Neural cell (in vitro differentiated cells): Measurements from ENCODE around the gene TMEM132C. TPM values are rescaled to one million over a fixed set of nuclear protein-coding genes. Genes with fewer than 3 reads are reported as not detected.

Experiments used
- H2AFZ ChIP-seq: fragments of 200-600, 300-800 bp; sonication (generic), shearing (Covaris generic); 2 replicates; pipeline ENCODE4 v1.6.0; 2014; ENCODE audit warnings: low read depth, mild to moderate bottlenecking, antibody characterized with exemption, low read length, moderate library complexity
- H3F3A ChIP-seq: fragments of 200-600 bp; shearing (Covaris generic); 2 replicates; pipeline ENCODE4 v1.6.1; 2016; ENCODE audit warnings: mild to moderate bottlenecking, moderate library complexity, mixed read lengths, antibody characterized with exemption, low read length; ENCODE audit not compliant: insufficient read depth, poor library complexity, severe bottlenecking
- H3K27ac ChIP-seq: fragments of 200-600, 300-800 bp; sonication (generic), shearing (Covaris generic); 2 replicates; pipeline ENCODE4 v1.5.1; 2014; ENCODE audit warnings: mild to moderate bottlenecking, low read length, moderate library complexity
- H3K27me3 ChIP-seq: fragments of 300-800, 200-600 bp; sonication (generic), shearing (Covaris generic); 2 replicates; pipeline ENCODE4 v1.6.0; 2014; ENCODE audit warnings: mild to moderate bottlenecking, low read depth, low read length, moderate library complexity; ENCODE audit not compliant: insufficient read depth
- H3K36me3 ChIP-seq: fragments of 300-800, 200-600 bp; sonication (generic), shearing (Covaris generic); 2 replicates; pipeline ENCODE4 v1.5.1; 2014; ENCODE audit warnings: mild to moderate bottlenecking, antibody characterized with exemption, low read length, moderate library complexity; ENCODE audit not compliant: insufficient read depth
- H3K4me2 ChIP-seq: fragments of 300-800, 200-600 bp; sonication (generic), shearing (Covaris generic); 2 replicates; pipeline ENCODE4 v1.6.0; 2014; ENCODE audit warnings: mild to moderate bottlenecking, low read length
- H3K4me3 ChIP-seq: fragments of 300-800, 200-600 bp; sonication (generic), shearing (Covaris generic); 2 replicates; pipeline ENCODE4 v1.5.1; 2014; ENCODE audit warnings: mild to moderate bottlenecking, low read length, moderate library complexity
- H3K79me2 ChIP-seq: fragments of 200-600 bp; shearing (Covaris generic); replicated peaks from 2 replicates; pipeline ENCODE4 v1.6.0; 2014; ENCODE audit warnings: mild to moderate bottlenecking, low read length, moderate library complexity; ENCODE audit not compliant: insufficient read depth
- H3K9ac ChIP-seq: fragments of 300-800, 200-600 bp; sonication (generic), shearing (Covaris generic); 2 replicates; pipeline ENCODE4 v1.6.1; 2016; ENCODE audit warnings: mild to moderate bottlenecking, low read length, mixed read lengths
- H3K9me2 ChIP-seq: fragments of 200-600 bp; shearing (Covaris generic); 2 replicates; pipeline ENCODE4 v1.6.1; 2016; ENCODE audit warnings: mild to moderate bottlenecking, low read length, mixed read lengths; ENCODE audit not compliant: insufficient read depth
- H3K9me3 ChIP-seq: fragments of 200-600, 300-800 bp; sonication (generic), shearing (Covaris generic); 2 replicates; pipeline ENCODE4 v1.6.1; 2016; ENCODE audit warnings: mild to moderate bottlenecking, mixed run types, low read length, moderate library complexity, mixed read lengths
- H4K20me1 ChIP-seq: fragments of 200-600 bp; shearing (Covaris generic); 2 replicates; pipeline ENCODE4 v1.6.1; 2016; ENCODE audit warnings: mild to moderate bottlenecking, mixed run types; ENCODE audit not compliant: insufficient read depth
- EP300 ChIP-seq: fragments of 450-650 bp; conservative IDR thresholded peaks from 2 replicates; pipeline ENCODE4 v1.6.1; 2014; ENCODE audit warnings: antibody characterized with exemption, mild to moderate bottlenecking, moderate library complexity; ENCODE audit not compliant: poor library complexity, severe bottlenecking
- EZH2 ChIP-seq: fragments of 200-600, 300-800 bp; shearing (Covaris generic), sonication (generic); IDR thresholded peaks from 2 replicates; pipeline ENCODE4 v1.6.1; 2014; ENCODE audit warnings: antibody characterized with exemption, low read length, borderline replicate concordance, mild to moderate bottlenecking; ENCODE audit not compliant: insufficient read depth, poor library complexity, severe bottlenecking
- MXI1 ChIP-seq: fragments of 450-650 bp; conservative IDR thresholded peaks from 2 replicates; pipeline ENCODE4 v1.6.1; 2014; ENCODE audit warnings: antibody characterized with exemption, mild to moderate bottlenecking; ENCODE audit not compliant: poor library complexity, severe bottlenecking
- POLR2AphosphoS5 ChIP-seq: IDR thresholded peaks from 2 replicates; pipeline ENCODE4 v1.6.1; 2012
- RAD21 ChIP-seq: fragments of 450-650 bp; conservative IDR thresholded peaks from 2 replicates; pipeline ENCODE4 v1.6.1; 2014; ENCODE audit warnings: antibody characterized with exemption, mild to moderate bottlenecking, moderate library complexity
- SMC3 ChIP-seq: fragments of 450-650 bp; conservative IDR thresholded peaks from 2 replicates; pipeline ENCODE4 v1.6.1; 2014; ENCODE audit warnings: antibody characterized with exemption, mild to moderate bottlenecking, moderate library complexity; ENCODE audit not compliant: poor library complexity
- TAF1 ChIP-seq: IDR thresholded peaks from 2 replicates; pipeline ENCODE4 v1.6.1; 2012; ENCODE audit warnings: low read depth
- polyA plus RNA-seq: library from polyadenylated mRNA; depleted of rRNA; stranded (reverse); fragments of >200 nt; gene quantifications from 2 replicates; pipeline ENCODE4 v1.2.3, GENCODE V29; 2014
- TF ChIP-seq, protein P1 (sequence below): fragments of 450-650 bp; IDR thresholded peaks from 2 replicates; pipeline ENCODE4 v1.5.1; 2014; ENCODE audit warnings: antibody characterized with exemption, mild to moderate bottlenecking, moderate library complexity; ENCODE audit not compliant: poor library complexity, severe bottlenecking
- TF ChIP-seq, protein P2 (sequence below): IDR thresholded peaks from 2 replicates; pipeline ENCODE4 v1.6.1; 2012; ENCODE audit warnings: borderline replicate concordance

Gene TMEM132C
- polyA plus RNA-seq, 1 donor from 2014 or later = 0.06 TPM

DNA sequence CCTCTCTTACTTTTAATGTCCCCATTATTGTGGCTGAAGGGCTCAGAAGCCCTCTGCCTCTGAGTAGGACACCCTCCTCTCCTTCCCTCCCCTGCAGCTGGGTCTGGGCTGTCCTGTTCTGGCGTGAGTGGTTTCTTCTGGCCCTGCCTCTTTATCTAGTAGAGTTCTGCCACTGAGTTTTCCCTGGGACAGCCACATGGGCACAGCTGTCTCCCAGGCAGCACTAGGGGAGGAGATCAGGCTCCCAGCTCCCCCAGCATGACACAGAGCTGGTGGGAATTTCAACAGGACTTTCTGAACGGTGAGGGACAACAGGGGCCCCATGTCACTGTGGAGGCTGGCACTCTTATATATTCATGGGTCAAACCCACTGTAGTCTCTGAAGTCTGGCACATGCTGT lies 21.4 kb downstream of the TMEM132C start:
- Histone ChIP-seq H3K79me2 (no peaks in the 10 kb centered on the region), H3K9me3 (no peaks in the 10 kb centered on the region), H3K9ac (no peak overlapping the region), H3K27ac (no peak overlapping the region), H3K4me2 (no peak overlapping the region), H4K20me1 (no peaks in the 10 kb centered on the region), H3K36me3 (no peaks in the 10 kb centered on the region), H3F3A (no peaks in the 10 kb centered on the region), H3K27me3 (no peaks in the 10 kb centered on the region), H3K9me2 (no peaks in the 10 kb centered on the region), H2AFZ (no peak overlapping the region), H3K4me3 (no peak overlapping the region)
- TF ChIP-seq RAD21 (no peak), SMC3 (no peak), EP300 (no peak), POLR2AphosphoS5 (no peak), EZH2 (no peak), TAF1 (no peak), MXI1 (no peak)
- TF ChIP-seq, protein P1, sequence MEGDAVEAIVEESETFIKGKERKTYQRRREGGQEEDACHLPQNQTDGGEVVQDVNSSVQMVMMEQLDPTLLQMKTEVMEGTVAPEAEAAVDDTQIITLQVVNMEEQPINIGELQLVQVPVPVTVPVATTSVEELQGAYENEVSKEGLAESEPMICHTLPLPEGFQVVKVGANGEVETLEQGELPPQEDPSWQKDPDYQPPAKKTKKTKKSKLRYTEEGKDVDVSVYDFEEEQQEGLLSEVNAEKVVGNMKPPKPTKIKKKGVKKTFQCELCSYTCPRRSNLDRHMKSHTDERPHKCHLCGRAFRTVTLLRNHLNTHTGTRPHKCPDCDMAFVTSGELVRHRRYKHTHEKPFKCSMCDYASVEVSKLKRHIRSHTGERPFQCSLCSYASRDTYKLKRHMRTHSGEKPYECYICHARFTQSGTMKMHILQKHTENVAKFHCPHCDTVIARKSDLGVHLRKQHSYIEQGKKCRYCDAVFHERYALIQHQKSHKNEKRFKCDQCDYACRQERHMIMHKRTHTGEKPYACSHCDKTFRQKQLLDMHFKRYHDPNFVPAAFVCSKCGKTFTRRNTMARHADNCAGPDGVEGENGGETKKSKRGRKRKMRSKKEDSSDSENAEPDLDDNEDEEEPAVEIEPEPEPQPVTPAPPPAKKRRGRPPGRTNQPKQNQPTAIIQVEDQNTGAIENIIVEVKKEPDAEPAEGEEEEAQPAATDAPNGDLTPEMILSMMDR = no peak
- TF ChIP-seq, protein P2, sequence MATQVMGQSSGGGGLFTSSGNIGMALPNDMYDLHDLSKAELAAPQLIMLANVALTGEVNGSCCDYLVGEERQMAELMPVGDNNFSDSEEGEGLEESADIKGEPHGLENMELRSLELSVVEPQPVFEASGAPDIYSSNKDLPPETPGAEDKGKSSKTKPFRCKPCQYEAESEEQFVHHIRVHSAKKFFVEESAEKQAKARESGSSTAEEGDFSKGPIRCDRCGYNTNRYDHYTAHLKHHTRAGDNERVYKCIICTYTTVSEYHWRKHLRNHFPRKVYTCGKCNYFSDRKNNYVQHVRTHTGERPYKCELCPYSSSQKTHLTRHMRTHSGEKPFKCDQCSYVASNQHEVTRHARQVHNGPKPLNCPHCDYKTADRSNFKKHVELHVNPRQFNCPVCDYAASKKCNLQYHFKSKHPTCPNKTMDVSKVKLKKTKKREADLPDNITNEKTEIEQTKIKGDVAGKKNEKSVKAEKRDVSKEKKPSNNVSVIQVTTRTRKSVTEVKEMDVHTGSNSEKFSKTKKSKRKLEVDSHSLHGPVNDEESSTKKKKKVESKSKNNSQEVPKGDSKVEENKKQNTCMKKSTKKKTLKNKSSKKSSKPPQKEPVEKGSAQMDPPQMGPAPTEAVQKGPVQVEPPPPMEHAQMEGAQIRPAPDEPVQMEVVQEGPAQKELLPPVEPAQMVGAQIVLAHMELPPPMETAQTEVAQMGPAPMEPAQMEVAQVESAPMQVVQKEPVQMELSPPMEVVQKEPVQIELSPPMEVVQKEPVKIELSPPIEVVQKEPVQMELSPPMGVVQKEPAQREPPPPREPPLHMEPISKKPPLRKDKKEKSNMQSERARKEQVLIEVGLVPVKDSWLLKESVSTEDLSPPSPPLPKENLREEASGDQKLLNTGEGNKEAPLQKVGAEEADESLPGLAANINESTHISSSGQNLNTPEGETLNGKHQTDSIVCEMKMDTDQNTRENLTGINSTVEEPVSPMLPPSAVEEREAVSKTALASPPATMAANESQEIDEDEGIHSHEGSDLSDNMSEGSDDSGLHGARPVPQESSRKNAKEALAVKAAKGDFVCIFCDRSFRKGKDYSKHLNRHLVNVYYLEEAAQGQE = no peak

DNA sequence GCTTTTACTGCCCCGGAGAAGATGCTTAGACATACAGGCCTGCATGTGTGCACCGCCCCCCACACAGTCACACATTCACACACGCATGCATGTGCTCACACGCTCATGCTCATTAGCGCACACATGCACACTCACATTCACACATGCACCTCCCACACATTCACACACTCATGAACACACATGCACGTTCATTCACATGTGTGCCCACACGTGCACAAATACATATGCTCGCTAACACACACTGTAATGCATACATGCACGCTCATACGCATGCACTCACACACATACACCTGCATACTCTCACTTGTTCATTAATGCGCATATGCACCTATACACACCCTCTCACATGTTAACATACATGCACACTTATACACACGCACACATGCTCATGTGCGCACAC lies 21.9 kb downstream of the TMEM132C start:
- TF ChIP-seq EZH2 = no peak
- TF ChIP-seq, protein P1 = no peak
- no peak for TF ChIP-seq RAD21
- TF ChIP-seq EP300 = no peak

More for the DNA sequence above, 21.9 kb downstream of the TMEM132C start:
- no peaks in the 10 kb centered on the region for H3K9me3 ChIP-seq
- no peak overlapping the region for H2AFZ ChIP-seq
- no peaks in the 10 kb centered on the region for H3K27me3 ChIP-seq
- H4K20me1 ChIP-seq = no peaks in the 10 kb centered on the region
- H3K36me3 ChIP-seq = no peaks in the 10 kb centered on the region
- H3K4me2 ChIP-seq = no peak overlapping the region
- H3F3A ChIP-seq = no peaks in the 10 kb centered on the region
- no peaks in the 10 kb centered on the region for H3K79me2 ChIP-seq
- no peaks in the 10 kb centered on the region for H3K9me2 ChIP-seq
- no peak overlapping the region for H3K27ac ChIP-seq
- H3K9ac ChIP-seq = no peak overlapping the region
- H3K4me3 ChIP-seq = no peak overlapping the region
